ENCODE data around the gene LRRC3. TPM values are rescaled to one million over a fixed set of nuclear protein-coding genes. Genes with fewer than 3 reads are reported as not detected.
"Not testable (repeated sequence)": the region's sequence is repeated elsewhere in the genome, so short reads cannot be mapped to it uniquely, and the experiment has no call there.

LRRC3 gene
- total and polyA plus RNA-seq, 2 experiments from 2014 or later, result 4.1 to 9.5 TPM

DNA sequence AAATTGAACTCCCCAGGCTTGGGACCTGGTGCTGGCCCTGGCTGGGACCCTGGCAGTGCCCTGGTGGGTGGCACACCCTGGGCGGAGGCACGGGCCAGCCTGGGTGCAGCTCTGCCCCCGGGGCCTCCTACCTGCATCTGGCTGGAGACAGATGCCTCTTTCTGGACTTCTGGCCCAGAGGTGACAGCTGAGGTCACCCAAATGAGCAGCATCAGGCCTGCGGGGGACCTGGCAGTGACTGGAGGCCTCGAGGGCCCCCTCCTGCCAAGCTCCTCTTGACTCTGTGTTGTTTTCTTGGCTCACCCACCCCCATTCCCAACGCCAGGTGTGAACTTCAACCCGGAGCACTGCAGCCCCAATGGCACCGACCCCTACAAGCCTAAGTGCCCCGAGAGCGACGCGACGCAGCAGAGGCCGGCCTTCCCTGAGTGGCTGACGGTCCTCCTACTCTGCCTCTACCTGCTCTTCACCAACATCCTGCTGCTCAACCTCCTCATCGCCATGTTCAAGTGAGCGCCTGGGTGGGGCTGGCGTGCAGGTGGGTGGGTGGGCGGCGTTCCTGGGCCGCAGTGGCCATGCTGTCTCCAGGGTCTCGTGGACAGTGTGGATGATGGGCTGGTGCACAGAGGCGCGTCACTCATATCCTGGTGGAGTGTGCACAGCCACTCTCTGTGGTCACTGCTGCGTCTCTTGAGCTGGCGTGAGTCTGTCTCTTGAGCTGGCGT, 41.6 kb upstream of the LRRC3 start:
- no peak overlapping the region for H3K27ac ChIP-seq
- H3K4me3 ChIP-seq, result no peak overlapping the region
- no peaks in the 10 kb centered on the region for H3K36me3 ChIP-seq
- no peaks in the 10 kb centered on the region for H3K9me3 ChIP-seq (ENCODE audit: low read depth)
- no peaks in the 10 kb centered on the region for H3K27me3 ChIP-seq
- no peak for DNase-seq (ENCODE audit: low read depth in 1 of 2, low spot score in 1 of 2)
- TF ChIP-seq, protein P1, sequence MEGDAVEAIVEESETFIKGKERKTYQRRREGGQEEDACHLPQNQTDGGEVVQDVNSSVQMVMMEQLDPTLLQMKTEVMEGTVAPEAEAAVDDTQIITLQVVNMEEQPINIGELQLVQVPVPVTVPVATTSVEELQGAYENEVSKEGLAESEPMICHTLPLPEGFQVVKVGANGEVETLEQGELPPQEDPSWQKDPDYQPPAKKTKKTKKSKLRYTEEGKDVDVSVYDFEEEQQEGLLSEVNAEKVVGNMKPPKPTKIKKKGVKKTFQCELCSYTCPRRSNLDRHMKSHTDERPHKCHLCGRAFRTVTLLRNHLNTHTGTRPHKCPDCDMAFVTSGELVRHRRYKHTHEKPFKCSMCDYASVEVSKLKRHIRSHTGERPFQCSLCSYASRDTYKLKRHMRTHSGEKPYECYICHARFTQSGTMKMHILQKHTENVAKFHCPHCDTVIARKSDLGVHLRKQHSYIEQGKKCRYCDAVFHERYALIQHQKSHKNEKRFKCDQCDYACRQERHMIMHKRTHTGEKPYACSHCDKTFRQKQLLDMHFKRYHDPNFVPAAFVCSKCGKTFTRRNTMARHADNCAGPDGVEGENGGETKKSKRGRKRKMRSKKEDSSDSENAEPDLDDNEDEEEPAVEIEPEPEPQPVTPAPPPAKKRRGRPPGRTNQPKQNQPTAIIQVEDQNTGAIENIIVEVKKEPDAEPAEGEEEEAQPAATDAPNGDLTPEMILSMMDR (IDR thresholded peaks at IDR 0.05; ENCODE audit: low read depth, low read length), result no peak
- no peaks in the 10 kb centered on the region for H3K4me1 ChIP-seq (ENCODE audit: low read depth)

GRCh38 chr21:44414291-44415072, 40.8 kb upstream of the LRRC3 start:
- H3K27me3 ChIP-seq, result no peaks in the 10 kb centered on the region
- no peaks in the 10 kb centered on the region for H3K36me3 ChIP-seq
- TF ChIP-seq, protein P1 (IDR thresholded peaks at IDR 0.05; ENCODE audit: low read depth, low read length), result no peak
- no peaks in the 10 kb centered on the region for H3K9me3 ChIP-seq (ENCODE audit: low read depth)
- H3K27ac ChIP-seq, result no peak overlapping the region
- no peak overlapping the region for H3K4me3 ChIP-seq
- no peaks in the 10 kb centered on the region for H3K4me1 ChIP-seq (ENCODE audit: low read depth)
- DNase-seq (ENCODE audit: low read depth in 1 of 2, low spot score in 1 of 2), result no peak

DNA sequence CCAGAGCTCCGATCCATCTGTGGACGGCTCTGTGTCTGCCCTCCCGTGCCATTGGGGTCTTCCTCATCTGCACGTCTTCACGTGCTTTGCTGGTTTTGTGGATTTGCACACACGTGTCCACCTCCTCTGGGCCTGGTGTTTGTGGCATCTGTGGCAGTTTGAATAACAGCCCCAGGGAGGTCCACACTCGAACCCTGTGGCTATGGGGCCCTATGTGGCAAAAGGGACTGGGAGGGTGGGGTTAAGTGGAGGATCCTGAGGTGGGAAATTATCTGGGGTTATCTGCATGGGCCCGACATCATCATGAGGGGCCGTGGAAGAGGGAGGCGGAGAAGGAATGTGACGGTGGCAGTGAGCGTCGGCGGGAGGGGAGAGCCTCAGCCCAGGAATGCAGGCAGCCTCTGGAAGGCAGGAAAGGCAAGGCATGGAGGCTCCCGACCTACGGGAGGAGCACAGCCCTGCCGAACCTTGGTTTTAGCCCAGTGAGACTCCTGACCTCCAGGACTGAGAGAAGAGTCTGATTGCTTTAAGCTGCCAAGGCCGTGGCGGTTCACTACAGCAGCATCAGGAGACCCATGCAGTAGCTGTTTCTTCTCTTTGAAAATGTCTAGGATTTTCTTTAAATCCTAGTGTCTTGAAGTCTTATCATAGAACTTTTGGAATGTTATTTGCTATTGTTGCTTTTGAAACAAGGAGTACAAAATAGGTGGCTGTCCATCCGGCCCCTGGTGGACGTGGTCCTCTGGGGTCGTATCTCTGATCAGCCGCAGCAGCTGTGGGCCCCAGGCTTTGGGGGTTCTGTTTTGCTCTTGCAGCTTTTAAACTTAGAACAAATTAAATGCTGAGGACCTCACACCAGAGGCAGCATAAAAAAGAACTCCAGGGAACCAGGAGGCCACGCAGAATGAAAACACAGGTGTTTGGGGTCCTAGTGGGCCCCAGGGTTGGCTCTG, 40.0 kb upstream of the LRRC3 start:
- Histone ChIP-seq H3K27me3 (no peaks in the 10 kb centered on the region), H3K9me3 (ENCODE audit: low read depth) (no peaks in the 10 kb centered on the region), H3K4me3 (no peak overlapping the region), H3K4me1 (ENCODE audit: low read depth) (no peaks in the 10 kb centered on the region), H3K27ac (no peak overlapping the region), H3K36me3 (no peaks in the 10 kb centered on the region)
- DNase-seq (ENCODE audit: low read depth in 1 of 2, low spot score in 1 of 2), result no peak
- TF ChIP-seq, protein P1 (IDR thresholded peaks at IDR 0.05; ENCODE audit: low read depth, low read length), result no peak

GRCh38 chr21:44416193-44416592, 39.1 kb upstream of the LRRC3 start:
- H3K27me3 ChIP-seq, result no peaks in the 10 kb centered on the region
- H3K27ac ChIP-seq, result no peak overlapping the region
- TF ChIP-seq, protein P1 (IDR thresholded peaks at IDR 0.05; ENCODE audit: low read depth, low read length), result no peak
- H3K9me3 ChIP-seq (ENCODE audit: low read depth), result no peaks in the 10 kb centered on the region
- H3K36me3 ChIP-seq, result no peaks in the 10 kb centered on the region
- no peaks in the 10 kb centered on the region for H3K4me1 ChIP-seq (ENCODE audit: low read depth)
- H3K4me3 ChIP-seq, result no peak overlapping the region
- no peak for DNase-seq (ENCODE audit: low read depth in 1 of 2, low spot score in 1 of 2)

GRCh38 chr21:44417621-44418107, 37.6 kb upstream of the LRRC3 start:
- not testable (repeated sequence) for H3K4me1 ChIP-seq (ENCODE audit: low read depth); H3K27me3 ChIP-seq; H3K36me3 ChIP-seq; DNase-seq (ENCODE audit: low read depth in 1 of 2, low spot score in 1 of 2); H3K4me3 ChIP-seq; H3K9me3 ChIP-seq (ENCODE audit: low read depth); H3K27ac ChIP-seq

All from cardiac muscle cell (in vitro differentiated cells and primary cell).